Central memory CD8-positive, alpha-beta T cell (primary cell): ENCODE results near the gene HGS.

Experiments
- ATAC-seq: fragments of 150-1000 bp; cut with Tn5 transposase; replicated peaks from 2 replicates; pipeline ENCODE4 v1.10.0; 2022; ENCODE audit warnings: mild to moderate bottlenecking, moderate FRiP score, moderate number of reproducible peaks; ENCODE audit not compliant: poor library complexity, severe bottlenecking; ENCODE audit errors: extremely low read depth
- DNase-seq, 2 donors: peaks; one replicate each; pipeline ENCODE4 v3.0.0; 2021; ENCODE audit warnings: low spot score in 2 of 2
- H3K27ac Mint-ChIP-seq: one replicate; pipeline ENCODE4 v1.8.0; 2022; ENCODE audit warnings: low read depth, mild to moderate bottlenecking, moderate library complexity, mixed read lengths
- H3K27me3 Mint-ChIP-seq: one replicate; pipeline ENCODE4 v1.8.0; 2022; ENCODE audit warnings: mixed read lengths
- H3K36me3 Mint-ChIP-seq: one replicate; pipeline ENCODE4 v1.8.0; 2022; ENCODE audit warnings: mild to moderate bottlenecking, moderate library complexity, mixed read lengths; ENCODE audit not compliant: insufficient read depth
- H3K4me1 Mint-ChIP-seq: one replicate; pipeline ENCODE4 v1.8.0; 2022; ENCODE audit warnings: mixed read lengths
- H3K4me3 Mint-ChIP-seq: one replicate; pipeline ENCODE4 v1.8.0; 2022; ENCODE audit warnings: mild to moderate bottlenecking, moderate library complexity, mixed read lengths
- H3K9me3 Mint-ChIP-seq: one replicate; pipeline ENCODE4 v1.8.0; 2022; ENCODE audit warnings: mixed read lengths

The HGS gene

DNA sequence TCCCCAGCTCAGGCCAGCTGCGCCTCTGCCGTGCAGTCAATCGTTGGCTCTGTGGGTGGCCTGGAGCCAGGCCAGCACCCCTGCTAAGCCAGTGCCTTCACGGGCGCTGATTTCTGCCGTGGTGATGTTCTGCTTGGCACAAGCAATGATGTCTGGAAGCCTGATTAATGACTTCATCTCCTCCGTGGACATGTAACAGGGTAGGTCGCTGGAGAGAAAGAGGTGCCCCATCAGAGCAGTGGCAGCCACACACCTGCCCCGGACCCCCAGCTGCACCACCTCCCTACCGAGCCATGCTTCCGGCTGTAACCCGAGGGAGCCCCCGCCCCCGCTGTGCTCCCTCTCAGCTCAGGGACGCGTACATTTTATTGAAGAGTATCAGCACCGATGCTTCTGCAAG lies 2.1 kb upstream of the HGS start:
- no peaks in the 10 kb centered on the region for H3K27me3 Mint-ChIP-seq

DNA sequence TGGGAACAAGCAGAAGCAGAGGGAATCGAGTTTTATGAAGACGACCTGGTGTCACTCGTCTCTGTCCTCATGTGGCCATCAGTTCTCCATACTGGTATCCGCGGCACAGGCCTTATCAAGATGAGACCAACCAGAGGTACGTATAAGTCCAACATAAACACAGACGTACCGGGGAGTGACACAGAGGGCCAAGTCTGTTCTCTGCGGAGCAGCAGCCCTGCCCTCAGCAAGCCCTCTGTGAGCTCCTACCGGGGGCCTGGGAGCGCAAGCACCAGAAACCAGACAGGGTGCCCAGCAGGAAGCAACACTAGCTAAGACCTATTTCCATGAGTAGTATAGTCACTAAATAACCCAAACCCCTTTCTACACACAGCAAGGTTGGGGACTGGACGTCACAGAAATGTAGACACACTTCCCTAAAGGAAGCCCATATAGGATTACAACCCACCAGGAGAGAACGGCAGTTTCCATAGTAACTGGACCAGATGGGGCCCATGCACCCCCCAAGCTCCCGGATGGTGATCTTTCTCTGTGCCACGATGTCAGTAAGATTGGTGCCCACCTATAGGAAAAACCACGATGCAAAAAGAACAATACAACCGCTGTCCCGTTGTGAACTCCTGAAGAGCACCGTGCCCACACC lies 1.1 kb upstream of the HGS start:
- Mint-ChIP-seq H3K27ac (no peak overlapping the region), H3K4me1 (peaks cover 37% of the 10 kb centered on the region), H3K36me3 (peaks cover 24% of the 10 kb centered on the region), H3K9me3 (no peaks in the 10 kb centered on the region), H3K27me3 (no peaks in the 10 kb centered on the region), H3K4me3 (peak overlapping the region; percentile 94)
- DNase-seq (no peak), ATAC-seq (no peak)

More for the DNA sequence above, 2.1 kb upstream of the HGS start:
- no peak for DNase-seq
- no peak overlapping the region for H3K27ac Mint-ChIP-seq
- H3K4me3 Mint-ChIP-seq, result no peak overlapping the region
- peaks cover 32% of the 10 kb centered on the region for H3K4me1 Mint-ChIP-seq
- no peaks in the 10 kb centered on the region for H3K9me3 Mint-ChIP-seq
- H3K36me3 Mint-ChIP-seq, result peaks cover 21% of the 10 kb centered on the region
- ATAC-seq, result no peak

DNA sequence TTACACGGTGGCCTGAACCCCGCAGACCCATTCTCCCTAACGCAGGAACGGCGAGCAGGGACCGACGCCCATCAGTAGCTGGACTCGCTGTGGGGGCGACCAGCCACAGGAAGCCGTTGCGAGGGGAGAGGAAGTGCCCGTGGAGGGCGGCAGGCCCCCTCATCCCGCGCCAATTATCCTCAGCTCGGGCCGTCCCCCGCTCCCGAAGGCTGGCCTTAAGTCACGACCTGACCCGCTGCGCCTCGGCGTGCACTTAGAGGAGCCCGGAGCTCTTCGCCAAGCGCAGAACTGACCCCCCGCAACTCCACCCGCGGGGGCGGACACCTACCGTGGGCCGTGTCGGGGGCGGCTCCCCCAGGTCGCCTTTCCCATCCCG lies 615 bp upstream of the HGS start:
- Mint-ChIP-seq H3K4me3 (peak overlapping the region; percentile 94), H3K9me3 (no peaks in the 10 kb centered on the region), H3K27ac (peak overlapping the region; percentile 75), H3K4me1 (peaks cover 37% of the 10 kb centered on the region), H3K27me3 (no peaks in the 10 kb centered on the region), H3K36me3 (peaks cover 26% of the 10 kb centered on the region)
- ATAC-seq (peak; percentile 19), DNase-seq (no peak)

DNA sequence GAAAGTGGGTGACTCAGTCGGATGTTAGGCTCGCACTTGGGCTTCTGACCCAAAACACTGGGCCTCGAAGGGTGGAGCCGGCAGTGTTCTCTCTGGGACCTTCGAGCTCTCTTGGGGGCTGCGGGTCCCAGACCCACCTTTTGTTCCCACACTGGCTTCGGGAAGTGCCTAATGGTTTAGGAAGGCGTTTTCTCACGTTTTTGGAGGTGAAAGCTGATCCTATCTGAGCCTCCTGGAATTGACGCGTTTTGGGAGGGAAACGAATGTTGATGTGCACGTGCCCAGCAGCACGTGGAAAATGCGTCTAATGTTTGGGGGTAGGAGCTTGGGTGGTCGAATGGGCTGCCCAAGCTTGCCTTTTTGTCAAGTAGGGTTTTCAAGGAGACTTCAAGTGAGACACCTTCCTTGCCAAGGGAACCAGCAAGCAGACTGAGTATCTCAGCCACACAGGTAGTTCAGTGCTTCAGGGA lies 666 bp downstream of the HGS start:
- Mint-ChIP-seq H3K9me3 (no peaks in the 10 kb centered on the region), H3K36me3 (peaks cover 30% of the 10 kb centered on the region), H3K4me3 (peak overlapping the region; percentile 94), H3K4me1 (peaks cover 47% of the 10 kb centered on the region), H3K27me3 (no peaks in the 10 kb centered on the region), H3K27ac (peak overlapping the region; percentile 67)
- ATAC-seq (no peak), DNase-seq (no peak)

DNA sequence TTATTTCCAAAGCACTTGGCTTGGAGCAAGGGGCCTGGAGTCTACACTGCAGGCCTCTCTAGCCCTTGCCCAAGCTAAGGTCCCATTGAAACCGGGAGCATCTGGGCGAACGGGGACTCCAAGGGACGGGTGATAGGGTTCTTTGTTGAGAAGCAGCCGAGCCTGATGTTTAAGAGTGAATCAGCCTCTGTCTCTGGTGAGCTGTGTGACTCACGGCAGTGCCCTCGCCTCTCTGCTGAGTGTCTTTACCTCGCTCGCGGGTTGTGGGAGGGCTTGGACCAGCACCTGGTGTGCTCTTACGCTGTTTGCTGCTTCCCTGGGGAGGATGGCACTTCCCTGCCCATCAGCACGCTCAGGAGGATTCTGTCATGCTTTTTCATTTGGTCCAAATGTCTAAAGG lies 1.3 kb downstream of the HGS start:
- Mint-ChIP-seq H3K27me3 (no peaks in the 10 kb centered on the region), H3K27ac (peak overlapping the region; percentile 67), H3K4me3 (peak overlapping the region; percentile 94), H3K36me3 (peaks cover 29% of the 10 kb centered on the region), H3K9me3 (no peaks in the 10 kb centered on the region), H3K4me1 (peaks cover 53% of the 10 kb centered on the region)
- ATAC-seq, result no peak
- no peak for DNase-seq

DNA sequence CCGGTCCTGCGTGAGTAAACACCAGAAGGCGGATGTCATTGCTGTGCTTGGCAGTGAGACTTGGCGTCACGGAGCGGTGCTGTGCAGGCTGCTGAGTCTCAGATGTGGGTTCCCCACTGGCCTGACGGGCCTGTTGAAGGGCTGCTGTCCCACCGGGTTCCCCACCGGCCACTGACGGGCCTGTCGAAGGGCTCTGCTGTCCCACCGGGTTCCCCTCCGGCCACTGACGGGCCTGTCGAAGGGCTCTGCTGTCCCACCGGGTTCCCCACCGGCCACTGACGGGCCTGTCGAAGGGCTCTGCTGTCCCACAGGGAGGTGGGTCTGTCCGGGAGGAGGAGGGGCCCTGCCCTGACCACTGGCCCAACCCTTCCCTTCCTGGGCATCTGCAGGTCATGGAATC lies 2.8 kb downstream of the HGS start:
- peaks cover 54% of the 10 kb centered on the region for H3K4me1 Mint-ChIP-seq
- DNase-seq (no peak), ATAC-seq (no peak)
- H3K27me3 Mint-ChIP-seq, result no peaks in the 10 kb centered on the region
- no peak overlapping the region for H3K4me3 Mint-ChIP-seq
- no peaks in the 10 kb centered on the region for H3K9me3 Mint-ChIP-seq
- H3K36me3 Mint-ChIP-seq, result peaks cover 30% of the 10 kb centered on the region
- no peak overlapping the region for H3K27ac Mint-ChIP-seq

DNA sequence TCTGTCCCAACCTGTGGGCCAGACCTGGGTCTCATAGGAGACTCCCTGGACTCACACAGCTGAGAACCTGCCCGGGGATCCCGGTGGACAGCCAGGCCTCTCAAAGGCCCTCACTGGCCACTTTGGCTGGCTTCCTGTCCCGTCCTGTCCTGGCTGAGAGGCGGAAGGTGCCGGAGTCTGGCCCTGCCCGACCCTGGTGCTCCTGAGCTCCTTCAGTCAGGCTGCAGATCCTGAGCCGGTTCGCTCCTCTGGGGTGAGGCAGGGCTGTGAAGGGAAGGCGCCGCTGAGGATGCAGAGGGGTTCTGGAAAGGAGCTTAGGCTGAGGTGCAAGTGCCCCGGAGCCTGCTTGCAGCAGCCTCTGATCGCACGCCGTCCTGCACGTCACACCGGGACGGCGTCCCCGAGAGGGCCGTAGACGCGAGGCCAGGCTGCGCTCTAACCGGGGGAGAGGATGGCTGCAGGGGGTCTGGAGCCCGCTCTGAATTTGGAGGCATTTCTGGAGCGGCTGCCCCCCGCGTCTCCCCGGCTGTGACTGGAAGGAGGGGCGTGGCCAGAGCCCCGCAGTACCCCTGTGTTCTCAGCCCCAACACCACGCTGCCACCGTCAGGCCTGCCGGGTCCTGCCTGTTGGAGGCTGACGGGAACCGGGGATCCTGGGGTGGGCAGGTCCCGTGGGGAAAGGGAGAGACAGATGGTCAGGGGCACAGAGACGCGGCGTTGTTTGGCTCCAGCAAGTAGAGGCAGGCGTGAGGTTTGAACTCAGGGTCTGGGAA lies 4.1 kb downstream of the HGS start:
- ATAC-seq (no peak), DNase-seq (no peak)
- Mint-ChIP-seq H3K27me3 (no peaks in the 10 kb centered on the region), H3K27ac (peak overlapping the region; percentile 69), H3K9me3 (no peaks in the 10 kb centered on the region), H3K4me3 (no peak overlapping the region), H3K36me3 (peaks cover 36% of the 10 kb centered on the region), H3K4me1 (peaks cover 48% of the 10 kb centered on the region)

DNA sequence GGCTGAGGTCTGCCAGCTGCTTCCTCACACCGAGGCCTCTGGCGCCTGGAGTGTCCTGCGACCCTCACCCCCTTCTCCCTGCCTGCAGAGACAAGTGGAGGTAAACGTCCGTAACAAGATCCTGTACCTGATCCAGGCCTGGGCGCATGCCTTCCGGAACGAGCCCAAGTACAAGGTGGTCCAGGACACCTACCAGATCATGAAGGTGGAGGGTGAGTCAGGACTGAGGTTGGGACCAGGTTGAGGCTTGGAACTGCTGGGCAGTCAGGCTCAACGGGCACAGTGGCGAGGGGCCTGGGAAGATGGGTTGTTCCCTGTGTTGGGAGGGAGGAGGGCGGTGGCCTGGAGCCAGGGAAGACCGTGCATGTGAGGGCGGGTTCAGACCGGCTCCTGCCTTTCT lies 4.8 kb downstream of the HGS start:
- DNase-seq (no peak), ATAC-seq (no peak)
- no peak overlapping the region for H3K27ac Mint-ChIP-seq
- peaks cover 34% of the 10 kb centered on the region for H3K36me3 Mint-ChIP-seq
- H3K4me3 Mint-ChIP-seq, result no peak overlapping the region
- H3K4me1 Mint-ChIP-seq, result peaks cover 44% of the 10 kb centered on the region
- H3K27me3 Mint-ChIP-seq, result no peaks in the 10 kb centered on the region
- no peaks in the 10 kb centered on the region for H3K9me3 Mint-ChIP-seq

DNA sequence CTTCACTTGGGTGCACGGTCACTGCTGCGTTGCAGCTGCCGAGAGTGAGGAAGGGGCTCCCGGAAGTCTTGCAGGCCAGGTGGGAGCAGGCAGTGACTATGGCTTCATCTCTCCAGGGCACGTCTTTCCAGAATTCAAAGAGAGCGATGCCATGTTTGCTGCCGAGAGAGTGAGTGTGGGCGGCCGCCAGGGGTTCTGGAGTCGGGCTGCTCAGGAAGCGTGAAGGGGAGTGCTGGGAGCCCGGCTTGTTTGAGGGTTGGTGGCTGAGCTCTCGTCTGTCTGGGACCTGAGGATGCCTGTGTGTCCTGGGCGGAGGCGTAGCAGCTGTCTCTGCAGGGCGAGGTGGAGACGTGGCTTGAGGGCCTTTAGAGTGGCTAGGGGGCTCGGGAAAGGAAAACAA lies 6.3 kb downstream of the HGS start:
- ATAC-seq, result no peak
- H3K27me3 Mint-ChIP-seq, result no peaks in the 10 kb centered on the region
- H3K4me1 Mint-ChIP-seq, result peaks cover 33% of the 10 kb centered on the region
- H3K27ac Mint-ChIP-seq, result peak overlapping the region; percentile 44
- no peak for DNase-seq
- H3K9me3 Mint-ChIP-seq, result no peaks in the 10 kb centered on the region
- no peak overlapping the region for H3K4me3 Mint-ChIP-seq
- H3K36me3 Mint-ChIP-seq, result peaks cover 29% of the 10 kb centered on the region

DNA sequence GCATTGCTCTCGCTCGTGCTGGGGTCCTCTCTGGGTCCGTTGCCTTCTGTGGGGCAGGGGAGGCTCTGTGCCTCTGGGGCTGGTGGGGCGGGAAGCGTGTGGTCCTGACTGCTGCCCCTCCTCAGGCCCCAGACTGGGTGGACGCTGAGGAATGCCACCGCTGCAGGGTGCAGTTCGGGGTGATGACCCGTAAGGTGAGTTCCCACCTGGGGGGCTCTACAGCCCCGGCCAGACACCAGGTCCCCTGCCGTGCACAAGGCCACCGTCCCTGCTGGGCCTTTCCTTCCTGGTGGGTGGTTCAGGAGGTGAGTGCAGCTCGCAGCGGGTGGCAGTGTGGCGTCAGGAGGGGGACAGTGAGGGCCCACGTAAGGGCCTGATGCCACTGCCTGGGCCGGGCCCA lies 6.7 kb downstream of the HGS start:
- no peak for ATAC-seq

DNA sequence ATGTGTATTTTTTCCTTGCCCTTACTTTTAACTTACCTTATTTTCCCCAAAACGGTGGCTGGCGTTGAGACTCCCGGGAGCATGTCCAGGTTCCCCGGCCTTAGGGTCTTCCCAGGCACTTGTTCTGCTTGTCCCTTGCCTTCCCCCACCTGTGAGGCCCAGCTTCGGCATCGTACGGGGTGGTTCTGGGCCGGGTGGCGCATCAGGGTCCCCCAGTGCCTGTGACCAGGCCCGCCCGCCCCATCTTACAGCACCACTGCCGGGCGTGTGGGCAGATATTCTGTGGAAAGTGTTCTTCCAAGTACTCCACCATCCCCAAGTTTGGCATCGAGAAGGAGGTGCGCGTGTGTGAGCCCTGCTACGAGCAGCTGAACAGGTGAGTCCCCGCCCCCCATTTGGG lies 7.4 kb downstream of the HGS start:
- Mint-ChIP-seq H3K27ac (no peak overlapping the region), H3K4me3 (no peak overlapping the region), H3K36me3 (peaks cover 25% of the 10 kb centered on the region), H3K27me3 (no peaks in the 10 kb centered on the region), H3K9me3 (no peaks in the 10 kb centered on the region), H3K4me1 (peaks cover 25% of the 10 kb centered on the region)
- DNase-seq (no peak), ATAC-seq (no peak)

More for the DNA sequence above, 6.7 kb downstream of the HGS start:
- no peak overlapping the region for H3K27ac Mint-ChIP-seq
- H3K4me3 Mint-ChIP-seq, result no peak overlapping the region
- no peaks in the 10 kb centered on the region for H3K9me3 Mint-ChIP-seq
- no peaks in the 10 kb centered on the region for H3K27me3 Mint-ChIP-seq
- H3K36me3 Mint-ChIP-seq, result peaks cover 26% of the 10 kb centered on the region
- H3K4me1 Mint-ChIP-seq, result peaks cover 28% of the 10 kb centered on the region
- no peak for DNase-seq

DNA sequence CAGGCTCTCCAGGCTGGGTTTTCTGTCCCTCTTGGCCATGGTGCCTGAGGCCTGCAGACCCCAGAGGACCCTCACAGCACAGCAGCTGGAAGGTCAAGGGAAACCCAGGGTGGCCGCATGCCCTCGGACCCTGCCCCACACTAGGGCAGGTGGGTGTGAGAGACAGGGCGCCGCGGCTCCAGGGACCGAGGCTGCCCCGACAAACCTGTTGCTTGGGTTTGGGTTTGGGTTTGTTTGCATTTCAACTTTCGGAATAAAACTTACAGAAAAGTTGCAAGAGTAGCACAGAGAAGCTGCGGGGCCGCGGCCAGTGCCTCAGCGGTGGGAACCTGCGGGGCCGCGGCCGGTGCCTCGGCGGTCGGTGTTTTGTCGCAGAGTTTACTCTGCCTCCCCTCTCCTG lies 7.8 kb downstream of the HGS start:
- peaks cover 22% of the 10 kb centered on the region for H3K4me1 Mint-ChIP-seq
- peaks cover 23% of the 10 kb centered on the region for H3K36me3 Mint-ChIP-seq
- DNase-seq, result no peak
- no peak for ATAC-seq
- H3K4me3 Mint-ChIP-seq, result no peak overlapping the region
- no peaks in the 10 kb centered on the region for H3K9me3 Mint-ChIP-seq
- no peak overlapping the region for H3K27ac Mint-ChIP-seq
- no peaks in the 10 kb centered on the region for H3K27me3 Mint-ChIP-seq

DNA sequence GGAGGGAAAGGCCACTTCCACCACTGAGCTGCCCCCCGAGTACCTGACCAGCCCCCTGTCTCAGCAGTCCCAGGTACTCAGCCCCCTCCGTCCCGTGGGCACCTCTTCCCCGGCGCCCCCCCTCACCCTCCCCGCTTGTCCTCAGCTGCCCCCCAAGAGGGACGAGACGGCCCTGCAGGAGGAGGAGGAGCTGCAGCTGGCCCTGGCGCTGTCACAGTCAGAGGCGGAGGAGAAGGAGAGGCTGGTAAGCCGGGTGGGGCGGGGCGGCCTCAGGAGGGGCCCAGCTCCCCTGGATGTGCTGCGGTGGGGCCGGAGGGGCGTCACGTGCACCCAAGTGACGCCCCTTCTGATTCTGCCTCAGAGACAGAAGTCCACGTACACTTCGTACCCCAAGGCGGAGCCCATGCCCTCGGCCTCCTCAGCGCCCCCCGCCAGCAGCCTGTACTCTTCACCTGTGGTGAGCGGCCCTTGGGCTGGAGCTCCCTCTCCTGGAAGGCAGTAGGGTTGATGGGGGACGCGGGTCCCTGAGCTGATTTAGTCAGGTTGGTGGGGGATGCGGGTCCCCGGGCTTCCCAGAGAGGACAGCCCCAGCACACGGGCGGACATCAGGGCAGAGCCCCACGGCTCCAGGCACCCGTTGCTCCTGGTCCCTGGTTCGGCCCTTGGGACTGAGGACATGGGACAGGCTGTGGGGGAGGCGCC lies 9.8 kb downstream of the HGS start:
- Mint-ChIP-seq H3K27me3 (no peaks in the 10 kb centered on the region), H3K4me3 (no peak overlapping the region), H3K36me3 (peaks cover 25% of the 10 kb centered on the region), H3K27ac (no peak overlapping the region), H3K9me3 (no peaks in the 10 kb centered on the region), H3K4me1 (peaks cover 15% of the 10 kb centered on the region)
- ATAC-seq (no peak), DNase-seq (no peak)
